Measurements from ENCODE around the gene GDI1. TPM values are rescaled to one million over a fixed set of nuclear protein-coding genes. Genes with fewer than 3 reads are reported as not detected.

Gene GDI1
- total and polyA plus RNA-seq, 2 of the 8 experiments (the other 6 are each of a cell fraction or from before 2014, with no cell fraction given), result 83.1 to 136 TPM

- no peak for TF ChIP-seq HDAC2 (IDR thresholded peaks at IDR 0.05; ENCODE audit: borderline replicate concordance in 1 of 2, low read depth in 2 of 2, low read length in 2 of 2)
Measured at GRCh38 chrX:154413142-154413541, 23.8 kb upstream of the GDI1 start (continued).

All from H1 (cell line).